H1 (cell line): Measurements from ENCODE around the gene RPS6KA6. TPM values are rescaled to one million over a fixed set of nuclear protein-coding genes. Genes with fewer than 3 reads are reported as not detected.

Experiments
- EZH2 ChIP-seq: fragments of 200-600 bp; sonication (generic); IDR thresholded peaks from 2 replicates; pipeline ENCODE4 v1.7.1; 2012; ENCODE audit warnings: low read depth, mild to moderate bottlenecking, moderate library complexity, low read length, inconsistent platforms; ENCODE audit not compliant: severe bottlenecking
- microRNA-seq, 2 experiments: library from miRNA; unstranded; fragments of <30 nt; microRNA quantifications; one replicate each; pipeline versions ENCODE4 to v1.2.0, GENCODE V29; 2016 to 2020; ENCODE audit warnings: borderline microRNAs expressed in 2 of 2, borderline number of aligned reads in 2 of 2, borderline replicate concordance in 1 of 2
- polyA plus RNA-seq, 7 experiments: library from polyadenylated mRNA; depleted of rRNA in 3 of 7; stranded (reverse) in 5 of 7; unstranded in 2 of 7; fragments of >200 nt in 5 of 7; fragments of 200-250 nt in 2 of 7; gene quantifications; 1 replicate in 5 of 7; 2 replicates in 1 of 7; 4 replicates in 1 of 7; pipeline versions ENCODE4 v1.2.1 to v1.2.3, GENCODE V29; 2011 to 2013; ENCODE audit warnings: missing spikeins in 2 of 7, mixed read lengths in 2 of 7
- small RNA-seq: library from polyadenylated mRNA; stranded (forward); fragments of <200 nt; extraction: miRNeasy Mini kit (QIAGEN cat#:217004); gene quantifications from one replicate; pipeline ENCODE3, GENCODE V24; 2013; ENCODE audit not compliant: insufficient read depth
- total RNA-seq: library from RNA; stranded (reverse); fragmentation: NEBNext Ultra II Directional; extraction: Animal tissue kit (Norgen Biotek cat#: 25700); gene quantifications from 2 replicates; pipeline ENCODE4 v1.2.1, GENCODE V29; 2021

Gene RPS6KA6
- total and polyA plus RNA-seq, 2 of the 8 experiments (the other 6 are each of a cell fraction or from before 2014, with no cell fraction given), result 3.5 to 14.6 TPM

DNA sequence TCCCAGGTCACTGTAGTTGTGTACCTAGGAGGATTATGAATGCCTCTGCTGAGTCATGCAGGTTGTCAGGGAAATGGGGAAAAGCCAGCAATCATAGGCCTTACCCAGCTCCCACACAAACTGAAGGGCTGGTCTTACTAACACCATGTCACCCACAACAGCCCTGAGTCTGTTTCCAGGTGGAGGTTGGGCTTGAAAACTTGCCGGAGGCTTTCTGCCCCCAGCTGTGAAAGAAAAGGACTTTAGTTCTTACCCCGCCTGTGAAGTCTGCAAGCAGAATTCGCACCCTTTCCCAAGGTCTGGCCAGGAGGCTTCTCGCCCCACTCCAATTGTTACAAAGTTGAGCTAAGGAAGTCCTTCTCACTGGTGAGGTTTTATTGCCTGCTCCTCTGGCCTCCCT, 143.9 kb downstream of the RPS6KA6 start (continued):
- TF ChIP-seq EZH2, result no peak

Small RNA genes within 50 kb of the gene (microRNA-seq; reads per million reads assigned to microRNA genes)
- 0 reads per million in 2 experiments for gene MIR548I4

Small RNA genes within 50 kb of the gene (small RNA-seq; reads per million reads assigned to genes)
- not detected for gene MIR548I4
